Sigmoid colon (tissue), 4 donors: ENCODE data around the gene MUC5B.

Source experiments
- EP300 ChIP-seq, 4 donors: sonication (generic); formaldehyde crosslinking; IDR thresholded peaks; one replicate each; pipeline ENCODE4 v1.6.1; 2017; ENCODE audit warnings: antibody characterized with exemption in 4 of 4
- POLR2AphosphoS5 ChIP-seq, 4 donors: sonication (generic); formaldehyde crosslinking; IDR thresholded peaks; one replicate each; pipeline ENCODE4 v1.6.1; 2017; ENCODE audit warnings: antibody characterized with exemption in 4 of 4
- TF ChIP-seq, protein P1 (sequence below), 4 experiments: fragments of 450-650 bp in 3 of 4; fragments of 200-600 bp in 1 of 4; IDR thresholded peaks; one replicate each; pipeline ENCODE4 v1.5.1; 2016 to 2019; ENCODE audit warnings: antibody characterized with exemption in 4 of 4, mild to moderate bottlenecking in 3 of 4, moderate library complexity in 2 of 4

DNA sequence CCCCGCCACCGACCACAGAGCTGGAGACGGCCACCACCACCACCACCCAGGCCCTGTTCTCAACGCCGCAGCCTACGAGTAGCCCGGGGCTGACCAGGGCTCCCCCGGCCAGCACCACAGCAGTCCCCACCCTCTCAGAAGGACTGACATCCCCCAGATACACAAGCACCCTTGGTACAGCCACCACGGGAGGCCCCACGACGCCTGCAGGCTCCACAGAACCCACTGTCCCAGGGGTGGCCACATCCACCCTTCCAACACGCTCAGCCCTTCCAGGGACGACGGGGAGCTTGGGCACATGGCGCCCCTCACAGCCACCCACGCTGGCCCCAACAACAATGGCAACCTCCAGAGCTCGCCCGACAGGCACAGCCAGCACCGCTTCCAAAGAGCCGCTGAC is 18.8 kb downstream of the MUC5B start:
- TF ChIP-seq, protein P1, sequence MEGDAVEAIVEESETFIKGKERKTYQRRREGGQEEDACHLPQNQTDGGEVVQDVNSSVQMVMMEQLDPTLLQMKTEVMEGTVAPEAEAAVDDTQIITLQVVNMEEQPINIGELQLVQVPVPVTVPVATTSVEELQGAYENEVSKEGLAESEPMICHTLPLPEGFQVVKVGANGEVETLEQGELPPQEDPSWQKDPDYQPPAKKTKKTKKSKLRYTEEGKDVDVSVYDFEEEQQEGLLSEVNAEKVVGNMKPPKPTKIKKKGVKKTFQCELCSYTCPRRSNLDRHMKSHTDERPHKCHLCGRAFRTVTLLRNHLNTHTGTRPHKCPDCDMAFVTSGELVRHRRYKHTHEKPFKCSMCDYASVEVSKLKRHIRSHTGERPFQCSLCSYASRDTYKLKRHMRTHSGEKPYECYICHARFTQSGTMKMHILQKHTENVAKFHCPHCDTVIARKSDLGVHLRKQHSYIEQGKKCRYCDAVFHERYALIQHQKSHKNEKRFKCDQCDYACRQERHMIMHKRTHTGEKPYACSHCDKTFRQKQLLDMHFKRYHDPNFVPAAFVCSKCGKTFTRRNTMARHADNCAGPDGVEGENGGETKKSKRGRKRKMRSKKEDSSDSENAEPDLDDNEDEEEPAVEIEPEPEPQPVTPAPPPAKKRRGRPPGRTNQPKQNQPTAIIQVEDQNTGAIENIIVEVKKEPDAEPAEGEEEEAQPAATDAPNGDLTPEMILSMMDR (IDR thresholded peaks at IDR 0.05) = no peak
- TF ChIP-seq EP300 (IDR thresholded peaks at IDR 0.05) = no peak
- TF ChIP-seq POLR2AphosphoS5 (IDR thresholded peaks at IDR 0.05) = no peak
